Stimulated activated memory B cell treated with anti-CD40 and anti-IgM and Interleukin-4, amounts not matched to agents 10 μg/mL and 1 μg/mL and 100 μg/mL, for 72 hours (primary cell): ENCODE measurements around the gene ANKDD1A.

Experiments
- ATAC-seq: fragments of 150-1000 bp; cut with Tn5 transposase; 2 replicates; pipeline ENCODE4 v1.10.0; 2021
- H3K27ac Mint-ChIP-seq: one replicate; pipeline ENCODE4 v1.8.0; 2022; ENCODE audit warnings: mild to moderate bottlenecking, mixed read lengths
- H3K27me3 Mint-ChIP-seq: one replicate; pipeline ENCODE4 v1.8.0; 2022; ENCODE audit warnings: mixed read lengths
- H3K36me3 Mint-ChIP-seq: one replicate; pipeline ENCODE4 v1.8.0; 2022; ENCODE audit warnings: mixed read lengths
- H3K4me1 Mint-ChIP-seq: one replicate; pipeline ENCODE4 v1.8.0; 2022; ENCODE audit warnings: mixed read lengths
- H3K4me3 Mint-ChIP-seq: one replicate; pipeline ENCODE4 v1.8.0; 2022; ENCODE audit warnings: mild to moderate bottlenecking, moderate library complexity, mixed read lengths
- H3K9me3 Mint-ChIP-seq: one replicate; pipeline ENCODE4 v1.8.0; 2022; ENCODE audit warnings: mixed read lengths

ANKDD1A gene

DNA sequence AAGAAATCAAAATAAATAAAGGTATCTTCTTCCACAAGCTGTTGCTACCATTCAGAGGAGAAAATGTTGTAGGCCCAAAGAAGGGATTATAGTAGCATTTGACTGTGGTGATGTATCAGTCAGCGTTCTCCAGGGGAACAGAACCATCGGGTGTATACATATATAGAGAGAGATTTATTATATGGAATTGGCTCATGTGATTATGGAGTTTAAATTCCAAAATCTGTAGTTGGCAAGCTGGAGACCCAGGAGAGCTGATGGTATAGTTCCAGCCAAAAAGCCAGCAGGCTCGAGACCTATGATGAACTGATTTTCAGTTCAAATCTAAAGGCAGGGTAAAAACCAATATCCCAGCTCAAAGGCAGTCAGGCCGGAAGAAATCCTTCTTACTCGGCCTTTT is 85.4 kb downstream of the ANKDD1A start:
- H3K4me1 Mint-ChIP-seq = peaks cover 4% of the 10 kb centered on the region
- H3K27ac Mint-ChIP-seq = no peak overlapping the region
- no peaks in the 10 kb centered on the region for H3K27me3 Mint-ChIP-seq
- H3K36me3 Mint-ChIP-seq = no peaks in the 10 kb centered on the region
- ATAC-seq = no peak
- H3K4me3 Mint-ChIP-seq = no peak overlapping the region
- H3K9me3 Mint-ChIP-seq = no peaks in the 10 kb centered on the region

DNA sequence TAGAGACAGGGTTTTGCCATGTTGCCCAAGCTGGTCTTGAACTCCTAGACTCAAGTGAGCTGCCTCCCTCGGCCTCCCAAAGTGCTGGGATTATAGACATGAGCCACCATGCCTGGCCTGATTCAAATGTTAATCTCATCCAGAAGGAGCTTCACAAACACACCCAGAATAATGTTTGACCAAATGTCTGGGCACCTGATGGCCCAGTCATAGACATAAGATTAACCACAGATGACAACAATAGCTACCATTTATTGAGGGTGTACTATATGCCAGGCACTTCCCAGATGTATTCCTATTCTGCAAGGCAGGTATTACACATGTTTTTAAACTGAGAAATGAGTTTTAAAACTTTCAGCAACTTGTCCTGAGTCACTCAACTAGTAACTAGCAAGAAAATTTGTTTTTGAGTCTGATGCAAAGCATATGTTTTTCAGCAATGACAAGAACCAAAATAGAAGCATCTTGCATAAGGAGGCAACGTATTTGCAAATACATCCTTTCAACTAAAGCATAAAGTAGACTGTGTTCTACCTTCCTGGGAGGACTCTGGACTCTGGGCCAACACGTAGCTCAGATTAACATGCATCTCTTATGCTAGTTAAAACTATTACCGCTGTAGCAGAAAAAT is 86.2 kb downstream of the ANKDD1A start:
- Mint-ChIP-seq H3K36me3 (no peaks in the 10 kb centered on the region), H3K4me1 (peaks cover 3% of the 10 kb centered on the region), H3K9me3 (no peaks in the 10 kb centered on the region), H3K27me3 (no peaks in the 10 kb centered on the region), H3K4me3 (no peak overlapping the region), H3K27ac (no peak overlapping the region)
- ATAC-seq = no peak

DNA sequence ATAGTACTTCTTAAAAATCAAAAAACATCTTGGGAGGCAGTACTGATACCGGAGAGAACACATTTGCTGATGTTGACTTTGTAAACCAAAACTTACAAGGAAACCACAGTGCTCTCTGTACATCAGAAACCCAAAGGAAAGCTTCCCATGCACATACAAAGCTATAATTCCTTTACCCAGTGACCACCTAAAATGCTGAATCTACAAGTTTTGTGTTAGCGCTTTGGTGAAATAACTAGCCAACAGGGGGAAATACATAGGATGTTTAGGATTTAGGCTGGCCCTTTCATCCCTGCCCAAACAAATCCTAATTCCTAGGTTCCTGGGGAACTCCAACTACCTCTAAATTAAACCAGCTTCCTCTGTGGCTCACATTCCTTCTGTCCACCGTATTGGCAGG is 93.3 kb downstream of the ANKDD1A start:
- no peak overlapping the region for H3K4me3 Mint-ChIP-seq
- peaks cover 5% of the 10 kb centered on the region for H3K4me1 Mint-ChIP-seq
- no peak for ATAC-seq
- no peaks in the 10 kb centered on the region for H3K9me3 Mint-ChIP-seq
- peaks cover 8% of the 10 kb centered on the region for H3K36me3 Mint-ChIP-seq
- H3K27ac Mint-ChIP-seq = peak overlapping the region; percentile 30
- H3K27me3 Mint-ChIP-seq = no peaks in the 10 kb centered on the region

DNA sequence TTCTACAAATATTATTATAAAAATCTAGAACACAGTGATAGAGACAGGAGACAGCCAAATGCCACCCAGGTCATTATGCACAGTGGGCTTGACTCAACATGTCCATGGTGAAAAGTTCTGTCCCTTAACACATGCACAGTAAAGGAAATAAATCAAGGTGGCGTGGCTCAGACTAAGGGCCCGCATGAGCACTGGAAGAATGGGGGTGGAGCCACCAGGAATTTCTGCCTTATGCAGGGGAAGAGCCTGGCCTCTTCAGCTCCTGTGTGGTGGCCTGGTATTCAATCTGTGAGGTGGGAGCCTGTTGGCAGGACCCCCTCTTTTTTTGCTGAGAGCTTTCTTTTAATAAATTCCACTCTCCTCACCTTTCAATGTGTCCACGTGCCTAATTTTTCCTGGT is 95.2 kb downstream of the ANKDD1A start:
- peaks cover 18% of the 10 kb centered on the region for H3K36me3 Mint-ChIP-seq
- H3K9me3 Mint-ChIP-seq = no peaks in the 10 kb centered on the region
- ATAC-seq = no peak
- H3K4me3 Mint-ChIP-seq = no peak overlapping the region
- H3K4me1 Mint-ChIP-seq = peaks cover 5% of the 10 kb centered on the region
- no peaks in the 10 kb centered on the region for H3K27me3 Mint-ChIP-seq
- H3K27ac Mint-ChIP-seq = no peak overlapping the region
